Measurements from ENCODE around the gene FKBP2. TPM values are rescaled to one million over a fixed set of nuclear protein-coding genes. Genes with fewer than 3 reads are reported as not detected.

FKBP2 gene
- 100 to 1,000 TPM; 105 to 176 (median 137) TPM for polyA plus RNA-seq

GRCh38 chr11:64240435-64241240, at the start of gene FKBP2:
Gene FKBP2 (plus strand): TSS chr11:64241095. CDS start chr11:64242388, 1,293 bp downstream.
- 1 to 2% (median 1%) methylated on average over 58 of the region's 58 CpGs for WGBS, 3 donors
- H3K27ac ChIP-seq (ENCODE audit: low read depth, low read length): peak within 1 kb of the TSS; percentile 94

- whole genome bisulfite sequencing, 3 donors: 81 to 91% (median 89%) methylated on average over 5 of the region's 5 CpGs
These were observed 48.5 kb upstream of the FKBP2 start for GRCh38 chr11:64192434-64192833.

DNA sequence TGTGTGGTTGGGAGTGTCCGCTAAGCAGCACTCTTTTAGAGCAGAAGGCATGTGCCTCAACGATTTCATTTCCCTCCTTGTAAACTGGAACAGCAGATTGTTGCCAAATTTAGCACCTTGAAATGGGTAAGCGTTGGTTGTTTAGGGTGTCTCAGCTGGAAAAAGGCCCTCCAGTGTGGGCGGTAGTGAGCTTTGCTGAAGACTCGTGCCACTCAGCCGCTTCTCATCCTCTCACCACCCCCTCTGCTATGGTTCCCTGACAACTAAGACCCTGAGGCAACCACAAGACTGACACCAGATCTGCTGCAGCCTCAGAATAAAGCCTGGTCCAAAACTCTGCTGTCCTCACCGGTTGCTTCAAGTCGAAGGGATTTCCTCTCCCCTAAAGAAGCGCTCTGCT, 44.3 kb upstream of the FKBP2 start:
- no peak overlapping the region for H3K27ac ChIP-seq (ENCODE audit: low read depth, low read length)
- WGBS, 3 donors: 80 to 87% (median 83%) methylated on average over 9 of the region's 9 CpGs

More at GRCh38 chr11:64192434-64192833, 48.5 kb upstream of the FKBP2 start:
- no peak overlapping the region for H3K27ac ChIP-seq (ENCODE audit: low read depth, low read length)

GRCh38 chr11:64198511-64198910, 42.4 kb upstream of the FKBP2 start:
- no peak overlapping the region for H3K27ac ChIP-seq (ENCODE audit: low read depth, low read length)
- WGBS, 3 donors: 93 to 100% (median 95%) methylated on average over 2 of the region's 2 CpGs

DNA sequence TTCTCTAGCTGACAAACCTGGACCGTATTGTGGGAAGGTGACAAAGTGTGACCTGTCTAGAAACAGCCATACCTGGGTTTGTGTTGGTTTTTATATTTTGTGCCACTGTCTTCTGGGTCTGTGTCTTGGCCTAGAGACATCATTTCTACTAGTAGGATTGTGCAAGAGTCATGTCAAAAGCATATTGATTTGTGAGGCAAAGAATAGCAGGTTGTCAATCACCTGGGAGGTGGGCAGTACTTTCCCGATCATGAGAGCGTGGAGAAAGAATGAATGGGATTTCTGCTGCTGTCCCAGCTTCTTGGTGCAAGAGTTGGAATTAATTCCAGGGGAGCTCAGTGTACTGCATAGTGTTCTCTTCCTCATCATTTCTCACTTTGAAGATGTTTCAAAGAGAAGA, 39.4 kb upstream of the FKBP2 start:
- WGBS, 3 donors: 48 to 87% (median 83%) methylated on average over 3 of the region's 3 CpGs
- H3K27ac ChIP-seq (ENCODE audit: low read depth, low read length): no peak overlapping the region

GRCh38 chr11:64202992-64203391, 37.9 kb upstream of the FKBP2 start:
- 93 to 97% (median 96%) methylated on average over 9 of the region's 9 CpGs for WGBS, 3 donors
- H3K27ac ChIP-seq (ENCODE audit: low read depth, low read length): no peak overlapping the region

DNA sequence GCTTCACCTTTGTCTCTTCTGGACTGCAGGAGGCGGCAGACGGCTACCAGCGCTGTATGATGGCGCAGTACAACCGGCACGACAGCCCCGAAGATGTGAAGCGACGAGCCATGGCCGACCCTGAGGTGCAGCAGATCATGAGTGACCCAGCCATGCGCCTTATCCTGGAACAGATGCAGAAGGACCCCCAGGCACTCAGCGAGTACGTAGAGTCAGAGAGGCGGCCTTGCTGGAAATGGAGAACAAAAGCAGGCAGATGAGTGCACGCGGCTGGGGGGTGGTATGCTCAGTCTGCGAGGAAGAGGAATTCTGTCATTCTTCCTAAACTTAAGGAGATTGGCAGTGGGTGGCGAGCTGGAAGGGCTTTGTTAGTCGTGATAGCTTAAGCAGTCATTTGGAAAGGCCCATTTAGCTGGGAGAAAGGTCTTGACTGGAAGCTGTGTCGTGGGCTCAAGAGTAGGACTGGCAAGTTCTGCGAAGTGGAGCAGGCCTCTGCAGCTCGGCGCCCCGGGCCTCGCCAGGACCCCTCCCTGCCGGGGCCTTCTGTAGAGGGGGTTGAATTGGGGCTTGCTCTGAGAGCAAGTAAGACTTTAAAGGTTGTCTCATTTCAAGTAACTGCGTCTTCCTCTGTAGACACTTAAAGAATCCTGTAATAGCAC, 37.3 kb upstream of the FKBP2 start:
- 89 to 92% (median 91%) methylated on average over 27 of the region's 27 CpGs for WGBS, 3 donors
- H3K27ac ChIP-seq (ENCODE audit: low read depth, low read length): no peak overlapping the region

DNA sequence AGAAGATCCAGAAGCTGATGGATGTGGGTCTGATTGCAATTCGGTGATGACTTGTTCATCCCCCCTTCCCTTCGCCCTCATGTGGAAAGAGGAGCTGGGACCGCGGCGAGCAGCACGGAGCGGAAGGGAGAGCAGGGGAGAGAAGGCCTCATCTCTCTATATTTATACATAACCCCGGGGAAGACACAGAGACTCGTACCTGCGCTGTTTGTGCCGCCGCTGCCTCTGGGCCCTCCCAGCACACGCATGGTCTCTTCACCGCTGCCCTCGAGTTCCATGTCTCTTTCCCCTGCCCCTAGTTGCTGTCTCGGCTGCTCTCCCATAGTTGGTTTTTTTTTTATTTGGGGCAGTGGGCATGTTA, 36.8 kb upstream of the FKBP2 start:
- no peak overlapping the region for H3K27ac ChIP-seq (ENCODE audit: low read depth, low read length)
- 79 to 87% (median 82%) methylated on average over 16 of the region's 16 CpGs for WGBS, 3 donors

DNA sequence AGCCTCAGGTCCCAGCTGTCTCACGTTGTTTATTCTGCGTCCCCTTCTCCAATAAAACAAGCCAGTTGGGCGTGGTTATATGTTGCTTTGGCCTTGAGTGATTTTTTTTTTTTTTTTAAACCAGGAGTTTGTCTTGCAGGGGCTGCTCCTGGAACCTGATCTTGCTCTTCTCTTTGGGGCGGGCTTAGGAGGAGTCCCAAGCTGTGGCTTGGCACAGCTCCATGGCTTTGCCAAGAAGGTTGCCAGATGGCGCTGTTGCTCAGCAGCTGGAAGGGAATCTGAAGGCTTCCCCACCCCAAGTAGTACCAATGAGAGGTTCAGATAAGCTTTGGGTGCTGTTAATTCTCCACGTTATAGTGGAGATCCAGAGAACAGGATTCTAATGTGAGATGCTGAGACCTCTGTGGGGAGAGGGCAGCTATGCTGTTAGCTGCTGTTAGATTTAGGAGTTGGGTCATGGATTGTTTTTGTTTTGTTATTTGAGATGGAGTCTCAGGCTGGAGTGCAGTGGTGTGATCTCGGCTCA, 36.4 kb upstream of the FKBP2 start:
- H3K27ac ChIP-seq (ENCODE audit: low read depth, low read length): no peak overlapping the region

DNA sequence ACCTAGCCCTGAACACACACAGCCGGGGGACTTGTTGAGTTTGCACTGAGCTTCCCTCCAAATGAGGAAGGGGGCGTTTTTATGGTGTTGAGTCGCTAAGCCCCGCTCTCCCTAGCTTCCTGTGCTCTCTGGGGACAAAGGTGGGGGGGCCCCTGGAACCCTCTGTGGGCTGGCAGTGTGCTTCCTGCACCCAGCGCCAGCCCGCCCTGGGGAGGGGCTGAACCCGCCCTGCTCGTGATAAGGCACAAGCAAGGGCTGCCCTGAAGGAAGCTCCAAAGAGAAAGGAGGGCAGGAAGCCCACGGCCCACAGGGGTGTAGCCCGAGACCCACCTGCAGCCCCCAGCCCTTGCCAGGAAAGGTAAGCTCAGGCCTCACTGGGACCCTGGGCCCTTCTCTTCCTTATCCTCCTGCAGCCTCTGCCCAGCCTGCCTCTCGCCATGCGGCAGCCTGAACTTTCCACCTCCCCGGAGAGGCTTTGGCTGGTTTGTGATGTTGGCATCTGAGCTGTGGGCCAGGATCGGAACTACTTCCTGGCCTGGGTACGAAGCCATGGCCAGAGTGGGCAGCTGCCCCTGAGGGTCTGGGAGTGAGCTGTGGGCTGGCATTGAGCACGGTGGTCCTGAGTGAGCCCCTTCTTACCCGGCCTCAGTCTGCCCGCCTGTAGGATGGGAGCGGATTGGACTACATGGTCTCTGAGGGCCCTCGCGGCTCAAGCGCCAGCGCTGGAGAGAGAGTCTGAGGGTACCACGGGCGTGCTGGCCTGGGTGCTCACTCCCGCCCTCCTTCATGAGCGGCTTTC, 34.2 kb upstream of the FKBP2 start, which contains the start of gene FERMT3:
TSS of gene FERMT3 (plus strand) at position 265 of the 799 bp plus-strand sequence. CDS start 644 bp downstream, outside the sequence.
- H3K27ac ChIP-seq (ENCODE audit: low read depth, low read length): peak within 1 kb of the TSS; percentile 74
- 46 to 84% (median 58%) methylated on average over 26 to 27 of the region's 27 CpGs for WGBS, 3 donors

More for the DNA sequence above, 36.4 kb upstream of the FKBP2 start:
- 25 to 34% (median 28%) methylated on average over 7 of the region's 7 CpGs for WGBS, 3 donors

DNA sequence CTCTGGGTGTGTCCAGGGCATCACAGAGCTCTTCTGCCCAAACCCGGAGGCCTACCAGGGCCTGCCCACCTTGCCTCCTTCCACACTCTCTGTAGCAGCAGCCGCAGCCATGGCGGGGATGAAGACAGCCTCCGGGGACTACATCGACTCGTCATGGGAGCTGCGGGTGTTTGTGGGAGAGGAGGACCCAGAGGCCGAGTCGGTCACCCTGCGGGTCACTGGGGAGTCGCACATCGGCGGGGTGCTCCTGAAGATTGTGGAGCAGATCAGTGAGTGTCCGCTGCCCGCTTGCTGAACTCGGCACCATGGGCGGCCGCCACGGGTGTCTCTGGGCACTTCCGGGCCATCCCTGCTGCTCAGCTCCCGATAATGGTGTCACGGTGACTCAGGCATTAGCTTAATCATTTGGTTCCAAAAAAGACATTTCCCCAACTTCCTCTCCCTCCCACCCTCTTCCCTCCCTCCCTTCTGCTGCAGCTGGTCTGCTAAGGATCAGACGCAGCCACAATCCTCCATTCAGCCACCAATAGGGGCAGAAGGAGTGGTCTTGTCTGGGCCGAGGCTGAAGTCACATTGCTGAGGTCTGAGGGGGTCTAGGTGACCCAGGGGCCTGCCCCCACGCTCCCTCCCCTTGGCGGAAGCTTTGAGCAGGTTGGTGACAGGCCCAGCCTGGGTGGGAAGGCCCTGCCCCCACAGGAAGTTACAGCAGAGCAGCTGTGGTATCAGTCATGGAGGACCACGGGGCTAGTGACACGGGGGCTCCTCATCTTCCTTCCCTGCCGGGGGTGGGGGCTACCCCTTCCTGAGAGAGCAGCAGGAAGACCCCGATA, 33.4 kb upstream of the FKBP2 start:
- H3K27ac ChIP-seq (ENCODE audit: low read depth, low read length): peak overlapping the region; percentile 74

GRCh38 chr11:64208086-64208795, 32.7 kb upstream of the FKBP2 start:
- no peak overlapping the region for H3K27ac ChIP-seq (ENCODE audit: low read depth, low read length)
- 65 to 89% (median 66%) methylated on average over 23 of the region's 23 CpGs for WGBS, 3 donors

More for the DNA sequence above, 33.4 kb upstream of the FKBP2 start:
- 23 to 61% (median 27%) methylated on average over 27 to 30 of the region's 30 CpGs for WGBS, 3 donors

DNA sequence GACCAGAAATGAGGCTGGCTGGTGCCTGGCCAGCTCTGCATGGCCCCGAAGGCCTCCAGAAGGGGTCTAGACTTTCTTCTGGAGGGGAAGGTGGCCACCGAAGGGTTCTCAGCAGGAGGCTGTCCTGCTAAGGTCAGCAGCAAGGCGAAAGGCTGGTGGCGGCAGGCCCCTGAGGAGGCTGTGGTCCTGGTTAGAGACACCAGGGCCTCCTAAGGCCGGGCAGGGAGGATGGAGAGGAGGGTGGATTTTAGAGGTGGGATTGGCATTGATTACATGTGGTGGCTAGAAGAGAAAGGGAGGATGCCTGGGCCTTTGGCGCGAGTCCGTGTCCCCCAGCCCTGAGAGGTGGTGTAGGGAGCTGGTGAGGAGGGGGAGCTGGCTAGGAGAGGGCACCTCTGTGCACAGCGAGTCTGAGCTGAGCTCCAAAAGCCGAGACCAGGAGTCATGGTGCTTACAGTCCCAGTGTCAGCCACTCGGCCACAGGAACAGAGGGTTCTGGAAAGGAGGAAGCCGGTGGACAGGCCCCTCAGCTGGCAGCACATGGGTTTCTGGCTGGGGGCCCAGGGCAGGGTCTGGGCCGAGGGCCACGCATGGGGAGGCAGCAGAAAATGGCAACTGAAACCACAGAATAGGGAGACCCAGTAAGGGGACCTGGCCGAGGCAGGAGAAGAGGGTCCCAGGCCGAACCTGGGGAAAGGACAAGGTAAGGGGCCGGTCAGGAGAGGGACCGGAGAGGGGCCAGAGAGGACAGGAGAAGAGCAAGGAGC, 31.9 kb upstream of the FKBP2 start:
- no peak overlapping the region for H3K27ac ChIP-seq (ENCODE audit: low read depth, low read length)
- 78 to 89% (median 80%) methylated on average over 18 of the region's 18 CpGs for WGBS, 3 donors

DNA sequence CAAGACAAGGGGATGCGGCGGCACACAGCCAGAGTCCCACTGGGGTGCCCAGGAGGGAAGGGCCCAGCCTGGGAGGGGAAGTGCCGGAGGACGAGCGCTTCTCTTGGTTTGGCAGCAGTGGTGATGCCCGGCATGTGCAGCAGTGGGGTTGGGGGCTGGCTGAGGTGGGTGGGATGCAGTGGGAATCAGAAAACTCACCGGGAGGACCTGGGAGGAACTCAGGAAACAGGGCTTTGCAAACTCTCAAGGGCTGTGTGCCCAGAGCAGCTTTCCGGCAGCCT, 31.4 kb upstream of the FKBP2 start:
- 81 to 86% (median 83%) methylated on average over 8 of the region's 8 CpGs for WGBS, 3 donors
- H3K27ac ChIP-seq (ENCODE audit: low read depth, low read length): no peak overlapping the region

- WGBS, 3 donors: 92 to 96% (median 93%) methylated on average over 18 to 24 of the region's 24 CpGs
- H3K27ac ChIP-seq (ENCODE audit: low read depth, low read length): no peak overlapping the region
These were observed 30.4 kb upstream of the FKBP2 start for GRCh38 chr11:64210301-64211020.

- 87 to 91% (median 88%) methylated on average over 28 to 30 of the region's 30 CpGs for WGBS, 3 donors
- no peak overlapping the region for H3K27ac ChIP-seq (ENCODE audit: low read depth, low read length)
These were observed 29.6 kb upstream of the FKBP2 start for GRCh38 chr11:64211181-64211872.
